ENCODE data around the gene RTBDN. TPM values are rescaled to one million over a fixed set of nuclear protein-coding genes. Genes with fewer than 3 reads are reported as not detected.

Gene RTBDN
- total RNA-seq, 1 experiment from 2014 or later: 2.4 TPM

- no peaks in the 10 kb centered on the region for H3K9me3 ChIP-seq (ENCODE audit: control insufficient read depth, insufficient read depth, low read depth, low read length)
- H3K27me3 ChIP-seq (ENCODE audit: control insufficient read depth, insufficient read depth, low read length): no peaks in the 10 kb centered on the region
- intact Hi-C loops (cut with micrococcal nuclease; ENCODE audit: unreplicated experiment): loop anchor here (5.0 kb wide), 1 partner anchor 35 kb away; no protein-coding TSS in a partner anchor
- H3K4me3 ChIP-seq (ENCODE audit: low read depth in 2 of 2, low read length in 2 of 2): no peak overlapping the region
- ChIA-PET CTCF (interaction anchor here (2.9 kb wide), 1 partner anchor 31 kb away, joined by 37 read pairs; no protein-coding TSS in a partner anchor), POLR2A (no interaction called here)
- H3K36me3 ChIP-seq (ENCODE audit: control insufficient read depth, insufficient read depth, low read length): peaks cover 6% of the 10 kb centered on the region
- no peak for TF ChIP-seq SIN3A (IDR thresholded peaks at IDR 0.05; ENCODE audit: borderline replicate concordance, insufficient read depth, low read depth, low read length)
- H3K4me1 ChIP-seq (ENCODE audit: control insufficient read depth, insufficient read depth, low read length): peaks cover 9% of the 10 kb centered on the region
- DNase-seq (ENCODE audit: low read depth, low spot score) (no peak), ATAC-seq (no peak)
- H3K27ac ChIP-seq (ENCODE audit: low read length): no peak overlapping the region
- no TSS peak for BruUV-seq (replicated peaks)
- in situ Hi-C loops (cut with HindIII; ENCODE audit: low pct_unique_long_range_greater_than_20kb, low sequenced_read_pairs): no loop called here
Observed at GRCh38 chr19:12797141-12797587, 37.2 kb downstream of the RTBDN start.

GRCh38 chr19:12796146-12797071, 38.0 kb downstream of the RTBDN start:
- intact Hi-C loops (cut with micrococcal nuclease; ENCODE audit: unreplicated experiment): loop anchor here (5.0 kb wide), 1 partner anchor 34 kb away; no protein-coding TSS in a partner anchor
- TF ChIP-seq CTCF (IDR thresholded peaks at IDR 0.05) (peak; percentile 85), REST (IDR thresholded peaks at IDR 0.05; ENCODE audit: insufficient read depth in 1 of 2, low read depth in 2 of 2, low read length in 1 of 2) (no peak)
- no TSS peak for BruUV-seq (replicated peaks)
- Histone ChIP-seq H3K36me3 (ENCODE audit: control insufficient read depth, insufficient read depth, low read length) (peaks cover 5% of the 10 kb centered on the region), H3K27me3 (ENCODE audit: control insufficient read depth, insufficient read depth, low read length) (no peaks in the 10 kb centered on the region), H3K27ac (ENCODE audit: low read length) (peak overlapping the region; percentile 82), H3K4me3 (ENCODE audit: low read depth in 2 of 2, low read length in 2 of 2) (peak overlapping the region in 1 of 2 experiments; percentile 23; a peak in 2 of 4 replicates), H3K4me1 (ENCODE audit: control insufficient read depth, insufficient read depth, low read length) (peaks cover 9% of the 10 kb centered on the region), H3K9me3 (ENCODE audit: control insufficient read depth, insufficient read depth, low read depth, low read length) (no peaks in the 10 kb centered on the region)
- POLR2A ChIA-PET: interaction anchor here (1.5 kb wide), 1 partner anchor 31 kb away, joined by 17 read pairs; no protein-coding TSS in a partner anchor
- CTCF ChIA-PET: interaction anchor here (0.6 to 2.9 kb wide), 9 partner anchors 19 to 80 kb away, joined by 3 to 37 read pairs (median 6); no protein-coding TSS in a partner anchor
- DNase-seq (ENCODE audit: low read depth, low spot score) (no peak), ATAC-seq (peak; percentile 47)
- in situ Hi-C loops (cut with HindIII; ENCODE audit: low pct_unique_long_range_greater_than_20kb, low sequenced_read_pairs): no loop called here

GRCh38 chr19:12794971-12795381, 39.4 kb downstream of the RTBDN start:
- POLR2A ChIA-PET: interaction anchor here (0.6 kb wide), 1 partner anchor 12 kb away, joined by 7 read pairs; no protein-coding TSS in a partner anchor
- no peak overlapping the region for H3K4me3 ChIP-seq (ENCODE audit: low read depth in 2 of 2, low read length in 2 of 2)
- in situ Hi-C loops (cut with HindIII; ENCODE audit: low pct_unique_long_range_greater_than_20kb, low sequenced_read_pairs) (no loop called here), intact Hi-C loops (cut with micrococcal nuclease; ENCODE audit: unreplicated experiment) (loop anchor here (5.0 kb wide), 1 partner anchor 33 kb away; no protein-coding TSS in a partner anchor)
- no peaks in the 10 kb centered on the region for H3K9me3 ChIP-seq (ENCODE audit: control insufficient read depth, insufficient read depth, low read depth, low read length)
- TF ChIP-seq CTCF (IDR thresholded peaks at IDR 0.05) (no peak), REST (IDR thresholded peaks at IDR 0.05; ENCODE audit: insufficient read depth in 1 of 2, low read depth in 2 of 2, low read length in 1 of 2) (no peak), TCF7L2 (IDR thresholded peaks at IDR 0.05; ENCODE audit: low read depth, low read length) (no peak), POLR2AphosphoS5 (IDR thresholded peaks at IDR 0.05; ENCODE audit: low read depth, low read length) (no peak), SIN3A (IDR thresholded peaks at IDR 0.05; ENCODE audit: borderline replicate concordance, insufficient read depth, low read depth, low read length) (no peak)
- peaks cover 2% of the 10 kb centered on the region for H3K36me3 ChIP-seq (ENCODE audit: control insufficient read depth, insufficient read depth, low read length)
- no peaks in the 10 kb centered on the region for H3K27me3 ChIP-seq (ENCODE audit: control insufficient read depth, insufficient read depth, low read length)
- DNase-seq (ENCODE audit: low read depth, low spot score): no peak
- no peak for ATAC-seq
- 0 out of 2 replicates have a peak overlapping the region, but pooled peaks have one; percentile 23 for H3K27ac ChIP-seq (ENCODE audit: low read length)
- peaks cover 15% of the 10 kb centered on the region for H3K4me1 ChIP-seq (ENCODE audit: control insufficient read depth, insufficient read depth, low read length)
- BruUV-seq (replicated peaks): no TSS peak
- CTCF ChIA-PET: interaction anchor here (0.7 to 2.9 kb wide), 5 partner anchors 18 to 35 kb away, joined by 7 to 37 read pairs (median 12); no protein-coding TSS in a partner anchor

Data from Panc1 (cell line).